Esophagus muscularis mucosa (tissue), 4 donors: ENCODE measurements around the gene LRRC37A. TPM values are rescaled to one million over a fixed set of nuclear protein-coding genes. Genes with fewer than 3 reads are reported as not detected.
"Not testable (repeated sequence)": the region's sequence is repeated elsewhere in the genome, so short reads cannot be mapped to it uniquely, and the experiment has no call there.

Experiments
- DNase-seq: peaks from one replicate; pipeline ENCODE4 v3.0.0-alpha.2; 2017; ENCODE audit errors: extremely low spot score
- H3K27ac ChIP-seq, 4 donors: fragments of 200-600 bp; sonication (generic); replicated peaks in 1 of 4; 1 replicate in 3 of 4; 2 replicates in 1 of 4; pipeline ENCODE4 v1.5.1; 2016 to 2019; ENCODE audit warnings: mild to moderate bottlenecking in 1 of 4
- H3K27me3 ChIP-seq, 4 donors: fragments of 200-600 bp; sonication (generic); one replicate each; pipeline versions ENCODE4 v1.5.1 to v1.6.0; 2016 to 2019
- H3K36me3 ChIP-seq, 4 donors: fragments of 200-600 bp; sonication (generic); one replicate each; pipeline ENCODE4 v1.5.1; 2016 to 2019
- H3K4me1 ChIP-seq, 4 donors: fragments of 200-600 bp; sonication (generic); one replicate each; pipeline ENCODE4 v1.5.1; 2016 to 2019
- H3K4me3 ChIP-seq, 4 donors: fragments of 200-600 bp; sonication (generic); 1 replicate in 2 of 4; 2 replicates in 2 of 4; pipeline ENCODE4 v1.5.1; 2016 to 2019; ENCODE audit warnings: mild to moderate bottlenecking in 4 of 4, moderate library complexity in 1 of 4
- H3K9me3 ChIP-seq, 4 donors: fragments of 200-600 bp; sonication (generic); 1 replicate in 3 of 4; 2 replicates in 1 of 4; pipeline ENCODE4 v1.5.1; 2016 to 2019
- CTCF ChIP-seq, 3 experiments: fragments of 200-600 bp in 2 of 3; fragments of 450-650 bp in 1 of 3; sonication (generic) in 2 of 3; IDR thresholded peaks; one replicate each; pipeline ENCODE4 v1.5.1; 2017 to 2019; ENCODE audit warnings: antibody characterized with exemption in 3 of 3, mild to moderate bottlenecking in 2 of 3, moderate library complexity in 1 of 3
- POLR2AphosphoS5 ChIP-seq, 2 donors: sonication (generic); formaldehyde crosslinking; IDR thresholded peaks; one replicate each; pipeline ENCODE4 v1.6.1; 2017; ENCODE audit warnings: antibody characterized with exemption in 2 of 2
- WGBS: methylation state at CpG from one replicate; pipeline ENCODE4 v1.1.5; 2018; 5-methylcytosine and 5-hydroxymethylcytosine counted together
- intact Hi-C: fragments of 100-400 bp; cut with DNase I; formaldehyde crosslinking; loops from one replicate; pipeline ENCODE4 v1.15.1; 2023
- total RNA-seq, 4 donors: library from RNA; depleted of rRNA; stranded (reverse); fragments of >200 nt; gene quantifications; one replicate each; pipeline versions ENCODE4 v1.1.0 to v1.2.1, GENCODE V29; 2016

The LRRC37A gene
- total RNA-seq, 4 donors from 2014 or later, result 0.83 to 4.2 (median 1.2) TPM

- H3K27ac ChIP-seq, result peak overlapping the region in 3 of 4 donors; percentile 28 to 61 (median 45)
- WGBS, result 0% methylated on average over 3 of the region's 3 CpGs
- not testable (repeated sequence) for H3K4me1 ChIP-seq, H3K4me3 ChIP-seq, H3K36me3 ChIP-seq, DNase-seq, H3K27me3 ChIP-seq, H3K9me3 ChIP-seq
- intact Hi-C loops, result loop anchor here (10.0 kb wide), 1 partner anchor 282 kb away; no protein-coding TSS in a partner anchor
- TF ChIP-seq CTCF (IDR thresholded peaks at IDR 0.05) (peak; percentile 73 to 81 (median 73)), POLR2AphosphoS5 (IDR thresholded peaks at IDR 0.05) (peak in 1 of 2 donors; percentile 39)
These were observed 8.1 kb upstream of the LRRC37A start for GRCh38 chr17:46286764-46287221.

- H3K9me3 ChIP-seq, H3K27ac ChIP-seq, H3K36me3 ChIP-seq, H3K4me3 ChIP-seq, H3K4me1 ChIP-seq, H3K27me3 ChIP-seq, DNase-seq: not testable (repeated sequence)
- intact Hi-C loops, result loop anchor here (10.0 kb wide), 1 partner anchor 283 kb away; no protein-coding TSS in a partner anchor
- 84% methylated on average over 7 of the region's 7 CpGs for WGBS
These were observed 7.3 kb upstream of the LRRC37A start for GRCh38 chr17:46287587-46287986.

GRCh38 chr17:46290906-46291546, 3.9 kb upstream of the LRRC37A start:
- H3K9me3 ChIP-seq, H3K36me3 ChIP-seq, H3K27me3 ChIP-seq, H3K27ac ChIP-seq, H3K4me3 ChIP-seq, H3K4me1 ChIP-seq, DNase-seq, intact Hi-C loops: not testable (repeated sequence)
- WGBS, result 80% methylated on average over 4 of the region's 4 CpGs

GRCh38 chr17:46291618-46292017, 3.3 kb upstream of the LRRC37A start:
- H3K36me3 ChIP-seq, H3K4me3 ChIP-seq, intact Hi-C loops, H3K27ac ChIP-seq, DNase-seq, H3K27me3 ChIP-seq, H3K9me3 ChIP-seq, H3K4me1 ChIP-seq: not testable (repeated sequence)
- WGBS, result 90% methylated on average over 8 of the region's 8 CpGs

GRCh38 chr17:46341220-46341619, 46.3 kb downstream of the LRRC37A start:
- not testable (repeated sequence) for DNase-seq

GRCh38 chr17:46342131-46342530, 47.2 kb downstream of the LRRC37A start:
- H3K36me3 ChIP-seq, H3K27ac ChIP-seq, H3K9me3 ChIP-seq, H3K4me1 ChIP-seq, intact Hi-C loops, H3K4me3 ChIP-seq, H3K27me3 ChIP-seq, DNase-seq: not testable (repeated sequence)
- WGBS, result no CpG with 5 or more reads among the region's 3 CpGs

More at GRCh38 chr17:46341220-46341619, 46.3 kb downstream of the LRRC37A start:
- no CpG with 5 or more reads among the region's 19 CpGs for WGBS
- H3K4me3 ChIP-seq, H3K4me1 ChIP-seq, H3K27ac ChIP-seq, H3K36me3 ChIP-seq, intact Hi-C loops, H3K9me3 ChIP-seq, H3K27me3 ChIP-seq: not testable (repeated sequence)

GRCh38 chr17:46348345-46348744, 53.4 kb downstream of the LRRC37A start:
- WGBS, result no CpG with 5 or more reads among the region's 2 CpGs
- H3K4me3 ChIP-seq, H3K27ac ChIP-seq, DNase-seq, H3K9me3 ChIP-seq, H3K4me1 ChIP-seq, intact Hi-C loops, H3K27me3 ChIP-seq, H3K36me3 ChIP-seq: not testable (repeated sequence)

- H3K36me3 ChIP-seq, H3K9me3 ChIP-seq, H3K4me1 ChIP-seq, H3K4me3 ChIP-seq, intact Hi-C loops, DNase-seq, H3K27me3 ChIP-seq, H3K27ac ChIP-seq: not testable (repeated sequence)
- WGBS, result no CpG with 5 or more reads among the region's 1 CpG
These were observed 54.1 kb downstream of the LRRC37A start for GRCh38 chr17:46349060-46349459.

GRCh38 chr17:46353856-46354255, 58.9 kb downstream of the LRRC37A start:
- H3K4me1 ChIP-seq, H3K27ac ChIP-seq, H3K27me3 ChIP-seq, DNase-seq, H3K9me3 ChIP-seq, intact Hi-C loops, H3K4me3 ChIP-seq, H3K36me3 ChIP-seq: not testable (repeated sequence)
- no CpG with 5 or more reads among the region's 4 CpGs for WGBS

GRCh38 chr17:46361145-46361735, 66.3 kb downstream of the LRRC37A start:
- H3K27me3 ChIP-seq, H3K9me3 ChIP-seq, H3K27ac ChIP-seq, DNase-seq, H3K36me3 ChIP-seq, H3K4me1 ChIP-seq, intact Hi-C loops: not testable (repeated sequence)
- no CpG with 5 or more reads among the region's 42 CpGs for WGBS
- H3K4me3 ChIP-seq, result peak overlapping the region in 2 of 4 donors; percentile 24 to 33

- H3K9me3 ChIP-seq, H3K27ac ChIP-seq, H3K36me3 ChIP-seq, DNase-seq, intact Hi-C loops, H3K4me1 ChIP-seq, H3K27me3 ChIP-seq: not testable (repeated sequence)
- no CpG with 5 or more reads among the region's 22 CpGs for WGBS
- peak within 1 kb of the TSS in 2 of 4 donors; percentile 24 to 33 for H3K4me3 ChIP-seq
These were observed 66.8 kb downstream of the LRRC37A start, which contains the start of gene ARL17B for GRCh38 chr17:46361755-46362154. TSS of gene ARL17B (minus strand) at chr17:46361766. CDS start at chr17:46358397, 3,369 bp downstream.
